Activated T-cell treated with anti-CD3 and anti-CD28 coated beads, Interleukin-2, amount 50 U/mL, for 48 hours (primary cell): Measurements from ENCODE around the gene KIAA1143.
A peak's percentile ranks its signal among the peaks of the same experiment; 100 is the strongest.

Source experiments
- DNase-seq, 2 experiments: peaks; one replicate each; pipeline ENCODE4 v3.0.0-alpha.2; 2020

KIAA1143 gene

DNA sequence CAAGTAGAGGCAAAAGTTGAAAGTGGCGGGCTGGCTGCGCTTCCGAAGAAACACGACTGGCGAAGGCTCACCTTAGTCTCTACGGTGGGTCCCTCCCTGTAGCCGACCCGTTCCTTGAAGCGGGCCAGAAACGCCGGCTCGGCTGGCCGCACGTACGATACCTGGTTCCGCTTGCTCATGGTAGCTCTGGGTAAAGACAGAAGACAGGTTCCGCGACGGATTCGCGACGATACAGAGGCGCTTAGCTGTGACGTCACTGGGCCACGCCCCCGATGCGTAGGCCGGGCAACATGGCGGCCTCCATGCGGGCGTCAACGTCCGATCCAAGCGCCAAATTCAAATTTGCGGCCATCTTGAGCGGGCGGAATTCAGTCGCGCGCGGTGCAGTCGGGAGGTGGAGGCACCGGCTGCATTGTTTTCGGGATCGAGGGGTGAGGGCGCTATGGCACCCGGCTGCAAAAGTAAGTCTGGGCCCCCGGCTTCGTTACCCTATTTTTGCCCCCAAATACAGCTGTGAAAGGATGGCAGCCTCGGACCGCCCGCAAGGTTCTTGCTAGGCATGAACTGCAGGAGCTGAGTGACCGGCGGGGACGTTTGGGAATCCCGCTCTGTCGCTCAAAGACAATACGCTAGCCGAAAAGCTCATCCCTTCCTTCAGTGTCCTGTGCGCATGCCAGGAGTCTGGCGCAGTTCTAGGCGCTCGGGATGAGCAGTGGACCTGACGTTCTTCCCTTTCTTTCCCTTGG lies at the start of gene KIAA1143, which contains the start of gene KIF15:
Gene KIAA1143, minus strand, starts transcription at position 196 of the 746 bp plus-strand sequence. Its CDS starts 17 bp downstream, at position 179.
Gene KIF15, plus strand, starts transcription at position 371 of the 746 bp plus-strand sequence. Its CDS starts 72 bp downstream, at position 443.
- peak; percentile 98 to 99 for DNase-seq

- DNase-seq: no peak
These were observed 44.5 kb upstream of the KIAA1143 start for GRCh38 chr3:44805960-44806359.

DNA sequence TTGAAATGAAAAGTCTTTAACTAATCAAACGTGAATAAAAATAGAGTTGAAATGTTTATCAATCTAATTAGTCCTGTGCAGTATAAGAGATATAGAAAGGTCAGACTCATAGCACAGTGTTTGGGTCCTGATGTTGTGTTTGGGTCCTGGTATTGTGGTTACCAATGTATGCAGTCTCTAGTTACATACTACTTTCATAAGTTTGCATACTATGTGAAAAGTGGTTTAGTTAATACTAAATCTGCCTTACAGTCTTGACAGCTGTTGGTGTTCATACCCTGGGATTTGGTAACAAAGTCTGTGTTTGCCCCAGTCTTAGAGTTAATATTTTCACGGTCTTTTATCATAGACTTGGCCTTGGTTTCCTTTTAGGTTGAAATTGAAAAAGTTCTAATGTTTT lies 41.9 kb upstream of the KIAA1143 start:
- no peak for DNase-seq

DNA sequence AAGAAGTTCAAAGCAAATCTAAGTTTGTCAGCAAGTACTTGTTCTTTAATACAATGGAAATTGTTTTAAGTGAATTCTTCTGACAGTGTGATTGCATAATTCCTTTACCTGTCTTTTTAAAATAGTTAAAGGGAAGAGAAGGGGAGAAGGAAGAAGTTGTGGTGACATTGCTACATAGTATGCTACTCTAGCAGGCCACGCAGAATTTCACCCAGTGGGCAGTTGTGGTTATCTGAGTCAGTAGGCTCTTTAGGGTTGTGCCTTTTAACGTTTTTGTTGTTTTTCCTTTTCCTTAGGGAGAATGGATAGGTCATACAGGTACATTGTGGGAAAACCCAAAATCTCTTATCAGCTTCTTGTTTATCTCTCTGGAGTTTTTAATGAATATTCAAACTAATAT lies 40.6 kb upstream of the KIAA1143 start:
- DNase-seq: no peak

DNA sequence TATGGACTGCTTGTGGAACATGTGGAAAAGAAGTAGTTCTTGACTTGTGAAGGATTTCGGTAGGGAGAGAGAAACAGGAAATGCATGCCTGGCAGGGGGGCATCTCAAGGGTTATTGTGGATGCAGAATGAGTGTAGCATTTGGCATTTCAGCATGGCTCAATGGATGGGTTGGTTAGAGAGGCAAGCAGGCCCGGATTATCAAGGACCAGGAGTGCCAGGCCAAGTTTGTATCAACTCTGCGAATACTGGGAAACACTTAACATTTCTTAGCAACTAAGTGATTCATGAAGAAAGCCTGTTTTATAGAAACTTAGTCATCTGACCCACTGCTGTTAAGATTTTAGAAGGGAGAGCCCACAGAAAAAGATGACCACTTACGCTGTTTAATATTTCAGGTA lies 33.8 kb upstream of the KIAA1143 start:
- DNase-seq: no peak

GRCh38 chr3:44782891-44783290 lies 21.5 kb upstream of the KIAA1143 start:
- DNase-seq: no peak

- DNase-seq: no peak
These were observed 10.7 kb upstream of the KIAA1143 start for GRCh38 chr3:44772099-44772442.

DNA sequence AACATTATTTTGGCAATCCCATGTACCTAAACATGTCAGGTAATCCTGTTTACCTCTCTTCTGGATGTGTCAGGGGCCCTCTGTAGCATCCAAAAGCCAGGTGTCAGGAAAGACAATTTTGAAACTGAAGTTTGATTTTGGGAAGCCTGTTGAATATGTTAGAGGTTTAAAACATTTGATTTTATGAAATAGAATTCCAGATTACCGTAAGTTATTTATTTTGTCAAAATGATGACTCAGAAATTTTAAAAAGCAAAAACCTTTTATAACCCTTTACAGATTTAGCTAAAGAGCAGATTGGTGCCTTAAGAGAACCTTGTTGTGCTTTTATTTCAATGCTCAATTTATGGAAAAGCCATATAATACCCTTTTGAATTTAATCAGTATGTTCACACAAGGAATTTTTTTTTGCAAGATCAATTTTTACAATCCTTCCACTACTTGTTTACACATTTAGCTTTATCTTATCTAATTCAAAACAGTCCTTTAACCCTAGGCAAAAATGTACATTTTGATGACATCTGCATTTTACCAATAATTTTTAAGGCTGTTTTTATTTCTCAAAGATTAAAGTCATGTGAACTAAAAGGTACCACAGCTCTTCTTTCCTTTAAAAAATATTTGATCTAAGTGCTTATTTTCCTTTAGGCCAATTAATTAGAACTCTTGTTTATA lies 10.1 kb upstream of the KIAA1143 start:
- no peak for DNase-seq

GRCh38 chr3:44764248-44764647 lies 2.8 kb upstream of the KIAA1143 start:
- no peak for DNase-seq

GRCh38 chr3:44762690-44763089 lies 1.3 kb upstream of the KIAA1143 start:
- no peak for DNase-seq

DNA sequence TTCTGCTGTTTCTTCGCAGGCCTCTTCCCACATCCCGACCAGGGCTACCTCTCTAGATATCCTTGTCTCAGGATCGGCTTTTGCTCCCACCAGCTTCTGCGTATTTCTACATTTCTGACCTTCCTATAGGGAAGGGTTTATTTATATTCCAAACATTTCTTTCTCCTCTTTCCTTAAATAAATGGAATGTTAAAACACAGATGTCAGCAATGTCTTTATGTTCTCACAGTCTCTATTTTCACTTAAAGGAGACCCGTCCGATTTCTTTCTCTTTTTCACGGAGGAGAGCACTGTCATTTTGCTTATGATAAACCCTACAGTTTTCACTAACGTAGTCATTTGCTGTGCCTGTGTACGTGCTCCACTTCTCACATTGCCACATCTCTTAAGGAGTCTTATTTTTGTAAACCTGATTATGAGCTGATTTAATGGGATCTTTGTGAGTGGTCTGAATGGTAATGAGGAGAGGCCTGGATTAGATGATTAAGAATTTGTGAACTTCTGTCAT lies 805 bp upstream of the KIAA1143 start:
- DNase-seq: no peak

DNA sequence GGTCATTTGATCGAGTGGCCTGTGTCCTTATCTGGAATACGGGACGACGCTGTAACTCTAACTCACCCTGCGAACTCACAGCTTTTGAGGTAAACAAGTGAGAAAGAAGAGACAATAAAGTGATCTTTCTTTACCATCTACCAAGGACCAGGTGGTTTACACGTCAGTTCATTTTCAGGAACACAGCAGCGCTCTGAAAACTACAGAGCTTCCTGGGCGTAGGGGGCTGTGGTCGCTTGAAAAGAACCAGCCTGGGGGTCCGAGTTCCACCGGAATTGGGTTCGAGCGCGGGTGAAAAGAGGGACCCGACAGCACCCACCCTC lies 357 bp downstream of the KIAA1143 start:
- peak in 1 of 2 experiments; percentile 24 for DNase-seq

DNA sequence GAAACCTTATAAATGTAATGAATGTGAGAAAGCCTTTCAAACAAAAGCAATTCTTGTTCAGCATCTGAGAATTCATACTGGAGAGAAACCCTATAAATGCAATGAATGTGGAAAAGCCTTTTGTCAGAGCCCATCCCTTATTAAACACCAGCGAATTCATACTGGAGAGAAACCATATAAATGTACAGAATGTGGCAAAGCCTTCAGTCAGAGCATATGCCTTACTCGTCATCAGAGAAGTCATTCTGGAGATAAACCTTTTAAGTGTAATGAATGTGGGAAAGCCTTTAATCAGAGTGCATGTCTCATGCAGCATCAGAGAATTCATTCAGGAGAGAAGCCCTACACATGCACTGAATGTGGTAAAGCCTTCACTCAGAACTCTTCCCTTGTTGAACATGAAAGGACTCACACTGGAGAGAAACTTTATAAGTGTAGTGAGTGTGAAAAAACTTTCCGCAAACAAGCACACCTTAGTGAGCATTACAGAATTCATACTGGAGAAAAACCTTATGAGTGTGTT lies 26.7 kb downstream of the KIAA1143 start:
- no peak for DNase-seq

DNA sequence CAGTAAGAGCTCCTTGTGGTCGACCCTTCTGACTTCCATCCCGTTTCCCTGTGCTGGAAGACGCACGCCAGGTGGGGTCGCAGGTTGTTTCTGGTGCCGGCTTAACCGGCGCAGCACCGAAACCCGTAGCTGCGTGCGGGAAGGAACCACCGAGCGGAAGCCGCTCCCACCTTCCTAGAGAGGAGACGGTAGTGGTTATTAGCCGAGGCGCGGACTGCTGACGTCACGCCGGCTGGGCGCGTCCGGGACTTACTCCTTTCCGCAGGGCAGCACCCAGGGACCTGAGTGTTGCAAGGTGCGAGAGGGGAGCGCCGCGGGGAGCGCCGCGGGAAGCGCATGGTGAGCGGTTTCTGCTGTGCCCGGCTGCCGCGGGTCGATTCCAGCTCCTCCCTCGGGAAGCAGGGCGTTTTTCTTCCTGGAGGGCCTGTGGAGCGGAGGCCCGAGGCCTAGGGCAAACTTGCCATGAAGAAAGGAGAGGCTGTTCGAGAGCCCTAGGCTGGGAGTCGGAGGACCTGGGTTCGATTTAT lies 32.0 kb downstream of the KIAA1143 start, which contains the start of gene ZNF501:
Gene ZNF501, plus strand, starts transcription at position 252 of the 527 bp plus-strand sequence. CDS start 4,787 bp downstream, outside the sequence.
- peak; percentile 84 to 85 for DNase-seq

DNA sequence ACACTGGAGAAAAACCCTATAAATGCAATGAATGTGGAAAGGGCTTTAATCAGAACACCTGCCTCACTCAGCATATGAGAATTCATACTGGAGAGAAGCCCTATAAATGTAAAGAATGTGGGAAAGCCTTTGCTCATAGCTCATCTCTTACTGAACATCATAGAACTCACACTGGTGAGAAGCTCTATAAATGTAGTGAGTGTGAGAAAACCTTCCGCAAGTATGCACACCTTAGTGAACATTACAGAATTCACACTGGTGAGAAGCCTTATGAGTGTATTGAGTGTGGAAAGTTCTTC lies 39.4 kb downstream of the KIAA1143 start:
- DNase-seq: no peak

- no peak for DNase-seq
These were observed 40.0 kb downstream of the KIAA1143 start for GRCh38 chr3:44721231-44722102.

- peak; percentile 63 to 75 for DNase-seq
These were observed 48.9 kb downstream of the KIAA1143 start, which contains the start of gene ZNF502 for GRCh38 chr3:44712455-44713075. TSS of gene ZNF502 (plus strand) at chr3:44712660. CDS start at chr3:44720262, 7,602 bp downstream.
